HepG2 (cell line): ENCODE results near the gene PYGB. TPM values are rescaled to one million over a fixed set of nuclear protein-coding genes. Genes with fewer than 3 reads are reported as not detected.
A peak's percentile ranks its signal among the peaks of the same experiment; 100 is the strongest.

Experiments used
- ARNT ChIP-seq: fragments of 450-650 bp; IDR thresholded peaks from 2 replicates; pipeline ENCODE4 v1.6.1; 2017
- MAF1 ChIP-seq: sonication (generic); formaldehyde crosslinking; IDR thresholded peaks from 2 replicates; pipeline ENCODE4 v1.5.0; 2020; ENCODE audit warnings: missing genetic modification reagents, borderline replicate concordance
- PAX8 ChIP-seq: sonication (generic); formaldehyde crosslinking; IDR thresholded peaks from 2 replicates; pipeline ENCODE4 v1.8.0; 2022; ENCODE audit warnings: mild to moderate bottlenecking, missing genetic modification reagents, borderline replicate concordance
- SATB2 ChIP-seq: sonication (generic); formaldehyde crosslinking; IDR thresholded peaks from 2 replicates; pipeline ENCODE4 v1.5.0; 2020; ENCODE audit warnings: missing genetic modification reagents
- TBL1XR1 ChIP-seq: fragments of 150-350 bp; IDR thresholded peaks from 2 replicates; pipeline ENCODE4 v1.6.1; 2014; ENCODE audit warnings: borderline replicate concordance, low read length; ENCODE audit not compliant: partially characterized antibody
- ZNF256 ChIP-seq: sonication (generic); formaldehyde crosslinking; conservative IDR thresholded peaks from 2 replicates; pipeline ENCODE4 v1.4.0; 2020; ENCODE audit warnings: missing genetic modification reagents
- ZNF646 ChIP-seq: sonication (generic); formaldehyde crosslinking; IDR thresholded peaks from 2 replicates; pipeline ENCODE4 v1.9.0; 2021; ENCODE audit warnings: mild to moderate bottlenecking, missing genetic modification reagents
- ZNF7 ChIP-seq: IDR thresholded peaks from 2 replicates; pipeline ENCODE4 v1.6.1; 2016; ENCODE audit warnings: missing biosample characterization, missing genetic modification reagents
- ZNF709 ChIP-seq: sonication (generic); formaldehyde crosslinking; IDR thresholded peaks from 2 replicates; pipeline ENCODE4 v1.5.0; 2020; ENCODE audit warnings: mild to moderate bottlenecking, missing genetic modification reagents
- ZNF850 ChIP-seq: sonication (generic); formaldehyde crosslinking; conservative IDR thresholded peaks from 2 replicates; pipeline ENCODE4 v1.9.0; 2021; ENCODE audit warnings: mild to moderate bottlenecking, missing genetic modification reagents
- polyA plus RNA-seq, 8 experiments: library from polyadenylated mRNA; depleted of rRNA in 3 of 8; stranded (reverse) in 7 of 8; unstranded in 1 of 8; fragments of >200 nt; fragmentation: Illumina TruSeq in 4 of 8; extraction: Trizol in 4 of 8; gene quantifications; 2 replicates each; pipeline versions ENCODE4 v1.2.1 to v1.2.3, GENCODE V29; 2011 to 2016; ENCODE audit warnings: low read depth in 4 of 8, missing spikeins in 1 of 8, mixed read lengths in 1 of 8; ENCODE audit not compliant: insufficient read depth in 1 of 8
- total RNA-seq, 5 experiments: library from RNA; depleted of rRNA; stranded (reverse); fragments of >200 nt; fragmentation: Illumina TruSeq; extraction: Trizol; gene quantifications; 2 replicates each; pipeline ENCODE4 v1.2.3, GENCODE V29; 2016; ENCODE audit warnings: low read depth in 1 of 5
- TF ChIP-seq, protein P1 (sequence below): sonication (generic); formaldehyde crosslinking; IDR thresholded peaks from 2 replicates; pipeline ENCODE4 v1.4.0; 2020; ENCODE audit warnings: missing genetic modification reagents
- TF ChIP-seq, protein P2 (sequence below): sonication (generic); formaldehyde crosslinking; IDR thresholded peaks from 2 replicates; pipeline ENCODE4; 2020; ENCODE audit warnings: missing genetic modification reagents, mild to moderate bottlenecking, borderline replicate concordance
- TF ChIP-seq, protein P3 (sequence below): sonication (generic); formaldehyde crosslinking; IDR thresholded peaks from 2 replicates; pipeline ENCODE4 v1.4.0; 2020; ENCODE audit warnings: missing genetic modification reagents
- TF ChIP-seq, protein P4 (sequence below): IDR thresholded peaks from 2 replicates; pipeline ENCODE4 v1.6.1; 2016

PYGB gene
- total and polyA plus RNA-seq, 2 of the 13 experiments (the other 11 are each of a cell fraction or from before 2014, with no cell fraction given), result 24.2 to 86.3 TPM

GRCh38 chr20:25338112-25339023, 90.5 kb downstream of the PYGB start (continued):
- peak; percentile 43; the same call in 1 of the 2 replicates for TF ChIP-seq ZNF646 (CRISPR knock-in tag)
- 0 out of 2 replicates have a peak, but pooled peaks have one; percentile 38 for TF ChIP-seq ZNF7 (CRISPR knock-in tag)
- TF ChIP-seq ZNF850 (CRISPR knock-in tag), result no peak
- TF ChIP-seq ZNF709 (CRISPR knock-in tag), result peak; percentile 97
- TF ChIP-seq, protein P1, sequence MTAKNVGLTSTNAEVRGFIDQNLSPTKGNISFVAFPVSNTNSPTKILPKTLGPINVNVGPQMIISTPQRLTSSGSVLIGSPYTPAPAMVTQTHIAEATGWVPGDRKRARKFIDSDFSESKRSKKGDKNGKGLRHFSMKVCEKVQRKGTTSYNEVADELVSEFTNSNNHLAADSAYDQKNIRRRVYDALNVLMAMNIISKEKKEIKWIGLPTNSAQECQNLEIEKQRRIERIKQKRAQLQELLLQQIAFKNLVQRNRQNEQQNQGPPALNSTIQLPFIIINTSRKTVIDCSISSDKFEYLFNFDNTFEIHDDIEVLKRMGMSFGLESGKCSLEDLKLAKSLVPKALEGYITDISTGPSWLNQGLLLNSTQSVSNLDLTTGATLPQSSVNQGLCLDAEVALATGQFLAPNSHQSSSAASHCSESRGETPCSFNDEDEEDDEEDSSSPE (CRISPR knock-in tag), result peak; percentile 96
- no peak for TF ChIP-seq TBL1XR1
- TF ChIP-seq, protein P2, sequence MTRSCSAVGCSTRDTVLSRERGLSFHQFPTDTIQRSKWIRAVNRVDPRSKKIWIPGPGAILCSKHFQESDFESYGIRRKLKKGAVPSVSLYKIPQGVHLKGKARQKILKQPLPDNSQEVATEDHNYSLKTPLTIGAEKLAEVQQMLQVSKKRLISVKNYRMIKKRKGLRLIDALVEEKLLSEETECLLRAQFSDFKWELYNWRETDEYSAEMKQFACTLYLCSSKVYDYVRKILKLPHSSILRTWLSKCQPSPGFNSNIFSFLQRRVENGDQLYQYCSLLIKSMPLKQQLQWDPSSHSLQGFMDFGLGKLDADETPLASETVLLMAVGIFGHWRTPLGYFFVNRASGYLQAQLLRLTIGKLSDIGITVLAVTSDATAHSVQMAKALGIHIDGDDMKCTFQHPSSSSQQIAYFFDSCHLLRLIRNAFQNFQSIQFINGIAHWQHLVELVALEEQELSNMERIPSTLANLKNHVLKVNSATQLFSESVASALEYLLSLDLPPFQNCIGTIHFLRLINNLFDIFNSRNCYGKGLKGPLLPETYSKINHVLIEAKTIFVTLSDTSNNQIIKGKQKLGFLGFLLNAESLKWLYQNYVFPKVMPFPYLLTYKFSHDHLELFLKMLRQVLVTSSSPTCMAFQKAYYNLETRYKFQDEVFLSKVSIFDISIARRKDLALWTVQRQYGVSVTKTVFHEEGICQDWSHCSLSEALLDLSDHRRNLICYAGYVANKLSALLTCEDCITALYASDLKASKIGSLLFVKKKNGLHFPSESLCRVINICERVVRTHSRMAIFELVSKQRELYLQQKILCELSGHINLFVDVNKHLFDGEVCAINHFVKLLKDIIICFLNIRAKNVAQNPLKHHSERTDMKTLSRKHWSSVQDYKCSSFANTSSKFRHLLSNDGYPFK, result peak; percentile 33; the same call in 1 of the 2 replicates
- TF ChIP-seq, protein P3, sequence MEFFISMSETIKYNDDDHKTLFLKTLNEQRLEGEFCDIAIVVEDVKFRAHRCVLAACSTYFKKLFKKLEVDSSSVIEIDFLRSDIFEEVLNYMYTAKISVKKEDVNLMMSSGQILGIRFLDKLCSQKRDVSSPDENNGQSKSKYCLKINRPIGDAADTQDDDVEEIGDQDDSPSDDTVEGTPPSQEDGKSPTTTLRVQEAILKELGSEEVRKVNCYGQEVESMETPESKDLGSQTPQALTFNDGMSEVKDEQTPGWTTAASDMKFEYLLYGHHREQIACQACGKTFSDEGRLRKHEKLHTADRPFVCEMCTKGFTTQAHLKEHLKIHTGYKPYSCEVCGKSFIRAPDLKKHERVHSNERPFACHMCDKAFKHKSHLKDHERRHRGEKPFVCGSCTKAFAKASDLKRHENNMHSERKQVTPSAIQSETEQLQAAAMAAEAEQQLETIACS (CRISPR knock-in tag), result 0 out of 2 replicates have a peak, but pooled peaks have one; percentile 42
- no peak for TF ChIP-seq MAF1 (CRISPR knock-in tag)
- TF ChIP-seq, protein P4, sequence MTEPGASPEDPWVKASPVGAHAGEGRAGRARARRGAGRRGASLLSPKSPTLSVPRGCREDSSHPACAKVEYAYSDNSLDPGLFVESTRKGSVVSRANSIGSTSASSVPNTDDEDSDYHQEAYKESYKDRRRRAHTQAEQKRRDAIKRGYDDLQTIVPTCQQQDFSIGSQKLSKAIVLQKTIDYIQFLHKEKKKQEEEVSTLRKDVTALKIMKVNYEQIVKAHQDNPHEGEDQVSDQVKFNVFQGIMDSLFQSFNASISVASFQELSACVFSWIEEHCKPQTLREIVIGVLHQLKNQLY, result peak; percentile 87
- no peak for TF ChIP-seq PAX8 (CRISPR knock-in tag)
- TF ChIP-seq ZNF256, result peak; percentile 89
- no peak; the same call in 1 of the 2 replicates for TF ChIP-seq SATB2 (CRISPR knock-in tag)
- TF ChIP-seq ARNT, result no peak
